Hindlimb muscle (tissue), 1 donor: ENCODE results near the gene DIDO1. TPM values are rescaled to one million over a fixed set of nuclear protein-coding genes. Genes with fewer than 3 reads are reported as not detected.
A peak's percentile ranks its signal among the peaks of the same experiment; 100 is the strongest.

ENCODE experiments used
- DNase-seq: peaks from one replicate; pipeline ENCODE4 v3.0.0-alpha.2; 2013
- polyA plus RNA-seq: library from polyadenylated mRNA; unstranded; fragments of 120-200 nt; gene quantifications from one replicate; pipeline ENCODE4 v1.2.1, GENCODE V29; 2013; ENCODE audit not compliant: insufficient read length

The DIDO1 gene
- polyA plus RNA-seq, 1 donor: 40.0 TPM

GRCh38 chr20:62890444-62890843 lies 35.9 kb downstream of the DIDO1 start:
- no peak for DNase-seq

- DNase-seq: no peak
These were observed 36.4 kb downstream of the DIDO1 start for GRCh38 chr20:62889871-62890270.

GRCh38 chr20:62889411-62889810 lies 36.9 kb downstream of the DIDO1 start:
- no peak for DNase-seq

- DNase-seq: no peak
These were observed 37.4 kb downstream of the DIDO1 start for GRCh38 chr20:62888910-62889309.

- no peak for DNase-seq
These were observed 37.9 kb downstream of the DIDO1 start for GRCh38 chr20:62888406-62888805.

GRCh38 chr20:62887860-62888239 lies 38.5 kb downstream of the DIDO1 start:
- no peak for DNase-seq

GRCh38 chr20:62887152-62887859 lies 39.0 kb downstream of the DIDO1 start:
- DNase-seq: no peak

GRCh38 chr20:62886709-62887058 lies 39.6 kb downstream of the DIDO1 start:
- no peak for DNase-seq

- no peak for DNase-seq
These were observed 40.2 kb downstream of the DIDO1 start for GRCh38 chr20:62885896-62886708.

GRCh38 chr20:62885046-62885895 lies 41.0 kb downstream of the DIDO1 start:
- no peak for DNase-seq

- DNase-seq: no peak
These were observed 41.7 kb downstream of the DIDO1 start for GRCh38 chr20:62884556-62884955.

- DNase-seq: no peak
These were observed 43.9 kb downstream of the DIDO1 start for GRCh38 chr20:62882426-62882825.

GRCh38 chr20:62881662-62882395 lies 44.5 kb downstream of the DIDO1 start:
- DNase-seq: no peak

- DNase-seq: no peak
These were observed 45.2 kb downstream of the DIDO1 start for GRCh38 chr20:62880935-62881661.

GRCh38 chr20:62880147-62880934 lies 46.0 kb downstream of the DIDO1 start:
- no peak for DNase-seq

- no peak for DNase-seq
These were observed 46.8 kb downstream of the DIDO1 start for GRCh38 chr20:62879275-62880146.

GRCh38 chr20:62878244-62879038 lies 47.9 kb downstream of the DIDO1 start:
- DNase-seq: no peak

GRCh38 chr20:62876902-62877816 lies 49.1 kb downstream of the DIDO1 start:
- DNase-seq: peak; percentile 87
